AG04450 (cell line): ENCODE measurements around the gene METTL21C. TPM values are rescaled to one million over a fixed set of nuclear protein-coding genes. Genes with fewer than 3 reads are reported as not detected.

ENCODE experiments used
- CTCF ChIA-PET: fragments of 300-600, 350-600 bp; formaldehyde crosslinking; extraction: SDS; loops from one replicate; lab custom pipeline; 2022; ENCODE audit warnings: antibody characterized with exemption, inconsistent platforms; lab: Charles Lee
- POLR2A ChIA-PET: fragments of 350-600 bp; formaldehyde crosslinking; extraction: SDS; loops from one replicate; lab custom pipeline; 2021; ENCODE audit warnings: antibody characterized with exemption, inconsistent platforms; lab: Yijun Ruan, JAX
- DNase-seq: peaks from one replicate; pipeline ENCODE4 v3.0.0-alpha.2; 2011; ENCODE audit warnings: low read depth, low spot score
- H3K27ac ChIP-seq: one replicate; pipeline ENCODE4 v1.5.1; 2012; ENCODE audit warnings: low read depth, low read length, control low read depth
- H3K27me3 ChIP-seq: one replicate; pipeline ENCODE4 v1.6.0; 2012; ENCODE audit warnings: low read length; ENCODE audit not compliant: control insufficient read depth, insufficient read depth
- H3K4me3 ChIP-seq: 2 replicates; pipeline ENCODE4 v1.5.1; 2011; ENCODE audit warnings: mild to moderate bottlenecking, low read depth, low read length, control low read depth
- H3K9me3 ChIP-seq: 2 replicates; pipeline ENCODE4 v1.5.1; 2012; ENCODE audit warnings: low read length; ENCODE audit not compliant: control insufficient read depth, insufficient read depth
- polyA plus RNA-seq: library from polyadenylated mRNA; depleted of rRNA; stranded (reverse); fragments of >200 nt; gene quantifications from 2 replicates; pipeline ENCODE4 v1.2.3, GENCODE V29; 2011
- TF ChIP-seq, protein P1 (sequence below): IDR thresholded peaks from 2 replicates; pipeline ENCODE4 v1.5.1; 2011; ENCODE audit warnings: low read depth, low read length, control low read depth, inconsistent platforms

The METTL21C gene
- polyA plus RNA-seq, 1 experiment = not detected

DNA sequence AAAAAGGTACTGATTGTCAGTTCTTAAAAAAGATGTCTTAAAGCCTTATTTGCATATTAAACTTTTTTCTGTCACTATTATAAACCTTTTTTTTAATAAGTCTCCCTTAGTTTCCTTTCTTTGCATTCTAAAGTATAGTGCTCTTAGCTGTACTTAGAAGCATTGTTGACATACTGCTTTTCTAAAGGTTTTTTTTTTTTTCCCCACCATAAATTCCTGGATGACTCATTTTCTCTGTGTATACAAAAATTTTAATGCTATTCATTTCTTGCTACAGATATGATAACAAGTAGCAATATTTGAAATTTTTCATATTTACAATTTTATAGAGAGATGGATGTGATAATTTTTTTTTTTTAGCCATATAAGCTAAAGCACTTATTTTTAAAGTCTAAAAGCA is 43.5 kb downstream of the METTL21C start:
- TF ChIP-seq, protein P1, sequence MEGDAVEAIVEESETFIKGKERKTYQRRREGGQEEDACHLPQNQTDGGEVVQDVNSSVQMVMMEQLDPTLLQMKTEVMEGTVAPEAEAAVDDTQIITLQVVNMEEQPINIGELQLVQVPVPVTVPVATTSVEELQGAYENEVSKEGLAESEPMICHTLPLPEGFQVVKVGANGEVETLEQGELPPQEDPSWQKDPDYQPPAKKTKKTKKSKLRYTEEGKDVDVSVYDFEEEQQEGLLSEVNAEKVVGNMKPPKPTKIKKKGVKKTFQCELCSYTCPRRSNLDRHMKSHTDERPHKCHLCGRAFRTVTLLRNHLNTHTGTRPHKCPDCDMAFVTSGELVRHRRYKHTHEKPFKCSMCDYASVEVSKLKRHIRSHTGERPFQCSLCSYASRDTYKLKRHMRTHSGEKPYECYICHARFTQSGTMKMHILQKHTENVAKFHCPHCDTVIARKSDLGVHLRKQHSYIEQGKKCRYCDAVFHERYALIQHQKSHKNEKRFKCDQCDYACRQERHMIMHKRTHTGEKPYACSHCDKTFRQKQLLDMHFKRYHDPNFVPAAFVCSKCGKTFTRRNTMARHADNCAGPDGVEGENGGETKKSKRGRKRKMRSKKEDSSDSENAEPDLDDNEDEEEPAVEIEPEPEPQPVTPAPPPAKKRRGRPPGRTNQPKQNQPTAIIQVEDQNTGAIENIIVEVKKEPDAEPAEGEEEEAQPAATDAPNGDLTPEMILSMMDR = no peak
- Histone ChIP-seq H3K9me3 (no peaks in the 10 kb centered on the region), H3K27me3 (no peaks in the 10 kb centered on the region), H3K27ac (no peak overlapping the region), H3K4me3 (no peak overlapping the region)
- ChIA-PET POLR2A (interaction anchor here (1.5 kb wide), 2 partner anchors 55 to 195 kb away, joined by 5 to 8 read pairs; partner anchors contain the start of genes ERCC5 and TPP2), CTCF (interaction anchor here (0.7 to 4.2 kb wide), 5 partner anchors 59 to 196 kb away, joined by 3 to 17 read pairs (median 5); partner anchors contain the start of genes BIVM and POGLUT2)
- DNase-seq = no peak

DNA sequence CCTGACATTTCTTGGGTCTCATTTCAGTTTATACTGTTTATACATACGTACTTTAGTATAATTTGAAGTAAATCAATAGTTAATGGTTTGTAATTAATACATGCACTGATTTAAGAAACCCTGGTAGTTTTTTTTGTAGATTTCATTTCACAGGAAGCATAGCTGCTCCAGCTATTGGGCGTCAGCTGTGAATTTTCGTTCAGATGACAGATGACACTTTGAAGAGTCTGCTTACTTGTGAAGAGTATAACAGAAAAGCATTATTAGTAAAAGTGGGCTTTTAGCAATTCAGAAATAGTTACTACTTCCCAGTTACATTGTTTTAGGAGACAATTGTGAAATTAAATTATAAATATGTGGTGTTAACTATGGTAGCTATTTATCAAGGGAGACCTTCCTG is 44.4 kb downstream of the METTL21C start:
- CTCF ChIA-PET = interaction anchor here (4.2 kb wide), 1 partner anchor 58 kb away, joined by 17 read pairs; no protein-coding TSS in a partner anchor
- H3K27ac ChIP-seq = no peak overlapping the region
- no peak overlapping the region for H3K4me3 ChIP-seq
- H3K27me3 ChIP-seq = no peaks in the 10 kb centered on the region
- no peak for DNase-seq
- POLR2A ChIA-PET = no interaction called here
- no peaks in the 10 kb centered on the region for H3K9me3 ChIP-seq
- TF ChIP-seq, protein P1 = no peak

DNA sequence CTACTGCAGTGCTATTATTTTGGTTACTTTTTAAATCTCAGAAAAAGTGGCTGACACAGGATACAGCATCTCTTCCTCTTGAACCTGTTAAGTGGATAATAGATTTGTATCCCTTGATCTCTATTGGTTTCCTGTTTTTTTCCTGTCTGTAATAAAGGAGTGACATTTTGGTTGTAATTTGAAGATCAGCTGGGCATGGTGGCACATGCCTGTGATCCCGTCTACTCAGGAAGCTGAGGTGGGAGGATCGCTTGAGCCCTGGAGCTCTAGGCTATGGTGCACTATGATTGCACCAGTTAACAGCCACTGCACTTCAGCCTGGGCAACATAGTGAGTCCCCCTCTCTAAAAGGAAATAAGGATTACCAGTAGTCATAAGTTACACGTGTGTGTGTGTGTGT is 46.8 kb downstream of the METTL21C start:
- TF ChIP-seq, protein P1 = no peak
- POLR2A ChIA-PET = no interaction called here
- Histone ChIP-seq H3K27ac (no peak overlapping the region), H3K27me3 (no peaks in the 10 kb centered on the region), H3K9me3 (no peaks in the 10 kb centered on the region), H3K4me3 (no peak overlapping the region)
- CTCF ChIA-PET = no interaction called here
- no peak for DNase-seq

DNA sequence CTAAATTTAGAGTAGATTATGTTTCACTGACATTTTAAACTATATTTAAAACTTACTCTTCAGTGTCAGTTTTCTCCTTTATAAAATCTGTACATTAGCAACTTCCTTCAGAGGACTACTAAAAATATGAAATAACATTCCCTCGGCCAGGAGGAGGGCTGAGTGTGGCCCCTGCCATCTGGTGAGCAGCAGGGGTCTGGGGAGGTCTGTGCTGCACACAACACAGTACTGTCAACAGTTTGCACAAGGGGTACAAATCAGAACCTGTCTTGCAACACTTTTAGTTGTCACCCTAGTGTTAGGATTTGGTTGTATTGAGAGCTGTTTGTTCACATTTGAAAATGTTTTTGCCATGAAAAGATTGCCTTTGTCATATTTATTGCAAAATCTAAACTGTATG is 49.1 kb downstream of the METTL21C start:
- ChIA-PET POLR2A (interaction anchor here (0.6 kb wide), 1 partner anchor 151 kb away, joined by 3 read pairs; no protein-coding TSS in a partner anchor), CTCF (no interaction called here)
- Histone ChIP-seq H3K27ac (no peak overlapping the region), H3K27me3 (no peaks in the 10 kb centered on the region), H3K9me3 (no peaks in the 10 kb centered on the region), H3K4me3 (no peak overlapping the region)
- no peak for DNase-seq
- TF ChIP-seq, protein P1 = no peak

- H3K27me3 ChIP-seq = no peaks in the 10 kb centered on the region
- ChIA-PET CTCF (interaction anchor here (0.6 to 3.4 kb wide), 2 partner anchors 52 to 227 kb away, joined by 3 to 10 read pairs; no protein-coding TSS in a partner anchor), POLR2A (no interaction called here)
- TF ChIP-seq, protein P1 = no peak
- no peak overlapping the region for H3K27ac ChIP-seq
- no peak for DNase-seq
- H3K4me3 ChIP-seq = no peak overlapping the region
- no peaks in the 10 kb centered on the region for H3K9me3 ChIP-seq
Observed at GRCh38 chr13:102643656-102644055, 51.2 kb downstream of the METTL21C start.
